SK-N-SH (cell line): Measurements from ENCODE around the gene MLX. TPM values are rescaled to one million over a fixed set of nuclear protein-coding genes. Genes with fewer than 3 reads are reported as not detected.
A peak's percentile ranks its signal among the peaks of the same experiment; 100 is the strongest.

Experiments used
- CTCF ChIA-PET: fragments of 300-600, 350-600 bp; formaldehyde crosslinking; extraction: SDS; loops from one replicate; lab custom pipeline; 2021; lab: Yijun Ruan, JAX
- POLR2A ChIA-PET: fragments of 350-600 bp; sonication (Branson Sonifier 250); formaldehyde crosslinking; extraction: SDS; loops from one replicate; lab custom pipeline; 2020; ENCODE audit warnings: antibody characterized with exemption, inconsistent platforms; lab: Yijun Ruan, JAX
- DNase-seq: peaks from one replicate; pipeline ENCODE4 v3.0.0; 2012
- H2AFZ ChIP-seq: fragments of 200-600 bp; sonication (generic); 2 replicates; pipeline ENCODE4 v1.8.1; 2016; ENCODE audit warnings: antibody characterized with exemption, mild to moderate bottlenecking, low read depth
- H3F3A ChIP-seq: fragments of 200-600 bp; sonication (generic); replicated peaks from 2 replicates; pipeline ENCODE3; 2016; ENCODE audit warnings: antibody characterized with exemption, mild to moderate bottlenecking; ENCODE audit not compliant: insufficient read depth
- H3K27ac ChIP-seq, 2 experiments: fragments of 200-500 bp in 1 of 2; fragments of 200-600 bp in 1 of 2; sonication (Bioruptor generic) in 1 of 2; sonication (generic), shearing (Covaris generic) in 1 of 2; 2 replicates each; pipeline versions ENCODE4 v1.5.1 to v1.6.1; 2014 to 2016; ENCODE audit warnings: low read depth in 2 of 2, inconsistent platforms in 1 of 2, low read length in 1 of 2, mild to moderate bottlenecking in 1 of 2, mixed read lengths in 1 of 2
- H3K27me3 ChIP-seq: fragments of 200-600 bp; sonication (generic), shearing (Covaris generic); 2 replicates; pipeline ENCODE4 v1.6.1; 2016; ENCODE audit warnings: mixed run types; ENCODE audit not compliant: insufficient read depth
- H3K36me3 ChIP-seq, 2 experiments: fragments of 200-500 bp in 1 of 2; fragments of 200-600 bp in 1 of 2; sonication (Bioruptor generic) in 1 of 2; sonication (generic) in 1 of 2; replicated peaks in 1 of 2; 2 replicates each; pipeline versions ENCODE3 to v1.5.1; 2014 to 2016; ENCODE audit warnings: low read length in 1 of 2, mild to moderate bottlenecking in 1 of 2; ENCODE audit not compliant: insufficient read depth in 2 of 2, control insufficient read depth in 1 of 2
- H3K4me1 ChIP-seq, 2 experiments: fragments of 200-500 bp in 1 of 2; fragments of 200-600 bp in 1 of 2; sonication (Bioruptor generic) in 1 of 2; sonication (generic), shearing (Covaris generic) in 1 of 2; 2 replicates each; pipeline versions ENCODE4 v1.5.1 to v1.6.1; 2014 to 2016; ENCODE audit warnings: low read depth in 1 of 2, low read length in 1 of 2, mixed run types in 1 of 2; ENCODE audit not compliant: insufficient read depth in 2 of 2, control insufficient read depth in 1 of 2
- H3K4me2 ChIP-seq: fragments of 200-600 bp; sonication (generic), shearing (Covaris generic); 2 replicates; pipeline ENCODE4 v1.6.1; 2017; ENCODE audit warnings: mixed run types
- H3K4me3 ChIP-seq, 2 experiments: fragments of 200-500 bp in 1 of 2; fragments of 200-600 bp in 1 of 2; sonication (Bioruptor generic) in 1 of 2; sonication (generic), shearing (Covaris generic) in 1 of 2; 2 replicates each; pipeline versions ENCODE4 v1.5.1 to v1.8.1; 2014 to 2016; ENCODE audit warnings: low read depth in 2 of 2, inconsistent platforms in 1 of 2, low read length in 1 of 2, mild to moderate bottlenecking in 1 of 2, mixed read lengths in 1 of 2, moderate library complexity in 1 of 2
- H3K79me2 ChIP-seq: fragments of 200-600 bp; sonication (generic); 2 replicates; pipeline ENCODE4 v1.8.1; 2017; ENCODE audit warnings: mild to moderate bottlenecking; ENCODE audit not compliant: insufficient read depth
- H3K9ac ChIP-seq: fragments of 200-600 bp; sonication (generic); 2 replicates; pipeline ENCODE4 v1.6.1; 2017; ENCODE audit warnings: mixed run types
- H3K9me2 ChIP-seq: fragments of 200-600 bp; sonication (generic); 2 replicates; pipeline ENCODE4 v1.6.1; 2017; ENCODE audit warnings: mixed run types
- H3K9me3 ChIP-seq: fragments of 200-600 bp; sonication (generic); 2 replicates; pipeline ENCODE4 v1.6.1; 2017; ENCODE audit warnings: mixed run types, mild to moderate bottlenecking, moderate library complexity
- H4K20me1 ChIP-seq: fragments of 200-600 bp; sonication (generic); 2 replicates; pipeline ENCODE4 v1.6.1; 2017; ENCODE audit warnings: mild to moderate bottlenecking, mixed run types; ENCODE audit not compliant: insufficient read depth
- CTCF ChIP-seq: fragments of 200-600 bp; sonication (generic); IDR thresholded peaks from 2 replicates; pipeline ENCODE4 v1.6.1; 2017; ENCODE audit warnings: antibody characterized with exemption, mild to moderate bottlenecking, moderate library complexity
- EZH2phosphoT487 ChIP-seq: fragments of 200-600 bp; sonication (generic); IDR thresholded peaks from 2 replicates; pipeline ENCODE4 v1.6.1; 2017; ENCODE audit warnings: low read depth, mixed run types, mild to moderate bottlenecking, antibody characterized with exemption, moderate library complexity, borderline replicate concordance
- GABPA ChIP-seq: IDR thresholded peaks from 2 replicates; pipeline ENCODE4 v1.4.0; 2012; ENCODE audit warnings: low read depth, mild to moderate bottlenecking
- GATA2 ChIP-seq: sonication (generic); formaldehyde crosslinking; IDR thresholded peaks from 2 replicates; pipeline ENCODE4 v1.5.0; 2020; ENCODE audit warnings: mild to moderate bottlenecking, missing genetic modification reagents
- JUND ChIP-seq: IDR thresholded peaks from 2 replicates; pipeline ENCODE4 v1.4.0; 2012
- MEF2A ChIP-seq: IDR thresholded peaks from 2 replicates; pipeline ENCODE4 v1.4.0; 2012; ENCODE audit warnings: low read depth, borderline replicate concordance
- MXI1 ChIP-seq: IDR thresholded peaks from 2 replicates; pipeline ENCODE4 v1.6.1; 2012; ENCODE audit warnings: mild to moderate bottlenecking, low read depth, low read length, improper control_type of control experiment
- PBX3 ChIP-seq: IDR thresholded peaks from 2 replicates; pipeline ENCODE4; 2012
- POLR2AphosphoS5 ChIP-seq: IDR thresholded peaks from 2 replicates; pipeline ENCODE4 v1.6.1; 2012; ENCODE audit warnings: low read depth, low read length
- RAD21 ChIP-seq: IDR thresholded peaks from 2 replicates; pipeline ENCODE4 v1.6.1; 2012; ENCODE audit warnings: mild to moderate bottlenecking, low read length
- SMC3 ChIP-seq: IDR thresholded peaks from 2 replicates; pipeline ENCODE4 v1.6.1; 2012; ENCODE audit warnings: low read depth, low read length, improper control_type of control experiment
- USF1 ChIP-seq: IDR thresholded peaks from 2 replicates; pipeline ENCODE4 v1.4.0; 2012; ENCODE audit warnings: low read depth, borderline replicate concordance
- USF2 ChIP-seq: fragments of 150-350 bp; IDR thresholded peaks from 2 replicates; pipeline ENCODE4 v1.6.1; 2017; ENCODE audit warnings: antibody characterized with exemption, low read length, low read depth, borderline replicate concordance
- WGBS: methylation state at CpG from one replicate; pipeline ENCODE4 v1.1.6; 2017; ENCODE audit warnings: low lambda C conversion rate; 5-methylcytosine and 5-hydroxymethylcytosine counted together
- polyA plus RNA-seq, 3 experiments: library from polyadenylated mRNA; depleted of rRNA; stranded (reverse); fragments of >200 nt; gene quantifications; 2 replicates each; pipeline ENCODE4 v1.2.3, GENCODE V29; 2012

The MLX gene
- polyA plus RNA-seq, 1 of the 3 experiments (the other 2 are of a cell fraction) = 44.5 TPM

DNA sequence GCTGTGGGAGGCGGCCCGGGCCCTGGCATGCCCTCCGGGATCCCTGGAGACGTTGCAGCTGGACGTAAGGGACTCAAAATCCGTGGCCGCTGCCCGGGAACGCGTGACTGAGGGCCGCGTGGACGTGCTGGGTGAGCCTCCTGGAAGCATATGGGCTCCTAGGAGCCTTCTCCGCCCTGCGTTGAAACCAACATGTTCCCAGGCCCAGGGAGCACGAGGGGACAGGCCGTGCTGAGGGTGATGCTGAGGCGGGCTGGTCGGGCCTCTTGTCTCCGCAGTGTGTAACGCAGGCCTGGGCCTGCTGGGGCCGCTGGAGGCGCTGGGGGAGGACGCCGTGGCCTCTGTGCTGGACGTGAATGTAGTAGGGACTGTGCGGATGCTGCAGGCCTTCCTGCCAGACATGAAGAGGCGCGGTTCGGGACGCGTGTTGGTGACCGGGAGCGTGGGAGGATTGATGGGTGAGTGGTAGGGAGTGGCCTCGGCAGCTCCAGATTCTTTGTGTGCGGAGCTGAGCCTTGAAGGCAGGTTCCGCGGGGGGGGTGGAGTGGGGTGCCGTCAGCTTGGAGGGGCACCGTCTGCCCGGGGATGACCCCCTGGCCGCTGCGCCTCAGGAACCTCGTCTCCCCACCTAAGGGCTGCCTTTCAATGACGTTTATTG, 13.6 kb upstream of the MLX start:
- H3K9ac ChIP-seq = peak overlapping the region; percentile 87; the same call in 1 of the 2 replicates
- no peak overlapping the region for H2AFZ ChIP-seq
- peak overlapping the region; percentile 79 to 89; a peak in 3 of 4 replicates for H3K4me3 ChIP-seq
- peaks cover under 1 to 3% of the 10 kb centered on the region in 2 experiments for H3K36me3 ChIP-seq
- H3K9me2 ChIP-seq = no peaks in the 10 kb centered on the region
- DNase-seq = peak; percentile 76
- peaks cover 2 to 20% of the 10 kb centered on the region in 2 experiments; a peak in 1 of 4 replicates for H3K4me1 ChIP-seq
- H3K27me3 ChIP-seq = no peaks in the 10 kb centered on the region
- peak overlapping the region; percentile 97 for H3K4me2 ChIP-seq
- peaks cover 11% of the 10 kb centered on the region for H3F3A ChIP-seq
- H3K27ac ChIP-seq = peak overlapping the region in 1 of 2 experiments; percentile 9; a peak in 2 of 4 replicates
- TF ChIP-seq PBX3 (no peak), GATA2 (CRISPR knock-in tag) (no peak), RAD21 (0 out of 2 replicates have a peak, but pooled peaks have one; percentile 8), SMC3 (no peak), MEF2A (no peak), POLR2AphosphoS5 (no peak), USF1 (no peak), USF2 (no peak), CTCF (peak; percentile 25), EZH2phosphoT487 (no peak), MXI1 (0 out of 2 replicates have a peak, but pooled peaks have one; percentile 4), GABPA (no peak), JUND (no peak)
- ChIA-PET POLR2A (interaction anchor here (1.2 to 2.3 kb wide), 3 partner anchors 10 to 16 kb away, joined by 3 to 17 read pairs (median 9); partner anchors contain the start of gene NAGLU), CTCF (interaction anchor here (0.8 to 2.5 kb wide), 8 partner anchors 10 to 242 kb away, joined by 3 to 8 read pairs (median 4); partner anchors contain the start of genes RETREG3 and TUBG1)
- peaks cover 51% of the 10 kb centered on the region for H3K79me2 ChIP-seq
- H4K20me1 ChIP-seq = no peaks in the 10 kb centered on the region
- H3K9me3 ChIP-seq = no peaks in the 10 kb centered on the region
- 61% methylated on average over 19 of the region's 45 CpGs for WGBS
